ENCODE measurements around the gene GAPDH. TPM values are rescaled to one million over a fixed set of nuclear protein-coding genes. Genes with fewer than 3 reads are reported as not detected.

GAPDH gene
- total RNA-seq, 1 donor from 2014 or later, result 4,827 TPM

Other genes with a start within 250 kb of the GAPDH start
- gene PLEKHG6, start 223.8 kb upstream of the GAPDH start, total RNA-seq, result 0.30 TPM
- gene TNFRSF1A, start 192.4 kb upstream of the GAPDH start, total RNA-seq, result 60.0 TPM
- 0.46 TPM for gene SCNN1A, start 159.0 kb upstream of the GAPDH start, total RNA-seq
- gene LTBR, start 150.4 kb upstream of the GAPDH start, total RNA-seq, result 29.4 TPM
- not detected for gene CD27, start 89.6 kb upstream of the GAPDH start, total RNA-seq
- gene TAPBPL, start 82.5 kb upstream of the GAPDH start, total RNA-seq, result 17.2 TPM
- 4.1 TPM for gene VAMP1, start 63.8 kb upstream of the GAPDH start, total RNA-seq
- gene MRPL51, start 41.3 kb upstream of the GAPDH start, total RNA-seq, result 174 TPM
- gene NCAPD2, start 40.4 kb upstream of the GAPDH start, total RNA-seq, result 12.0 TPM
- gene IFFO1, start 21.5 kb downstream of the GAPDH start, total RNA-seq, result 24.8 TPM
- gene NOP2, start 33.8 kb downstream of the GAPDH start, total RNA-seq, result 18.5 TPM
- gene CHD4, start 72.9 kb downstream of the GAPDH start, total RNA-seq, result 186 TPM
- 2.6 TPM for gene LPAR5, start 101.4 kb downstream of the GAPDH start, total RNA-seq
- 1.6 TPM for gene ACRBP, start 112.9 kb downstream of the GAPDH start, total RNA-seq
- gene ING4, start 128.6 kb downstream of the GAPDH start, total RNA-seq, result 20.6 TPM
- 32.7 TPM for gene ZNF384, start 154.9 kb downstream of the GAPDH start, total RNA-seq
- gene PIANP, start 166.3 kb downstream of the GAPDH start, total RNA-seq, result 0.40 TPM
- gene COPS7A, start 189.5 kb downstream of the GAPDH start, total RNA-seq, result 64.7 TPM
- 135 TPM for gene MLF2, start 218.6 kb downstream of the GAPDH start, total RNA-seq
- gene PTMS, start 231.8 kb downstream of the GAPDH start, total RNA-seq, result 234 TPM
- 0.57 TPM for gene LAG3, start 238.0 kb downstream of the GAPDH start, total RNA-seq